GM18520 (cell line): ENCODE measurements around the gene NUDT8.
"Not testable (repeated sequence)": the region's sequence is repeated elsewhere in the genome, so short reads cannot be mapped to it uniquely, and the experiment has no call there.

Source experiments
- ATAC-seq: cut with Tn5 transposase; IDR thresholded peaks from one replicate; pipeline ENCODE4 v1.9.1; 2021; ENCODE audit not compliant: unreplicated experiment

The NUDT8 gene

DNA sequence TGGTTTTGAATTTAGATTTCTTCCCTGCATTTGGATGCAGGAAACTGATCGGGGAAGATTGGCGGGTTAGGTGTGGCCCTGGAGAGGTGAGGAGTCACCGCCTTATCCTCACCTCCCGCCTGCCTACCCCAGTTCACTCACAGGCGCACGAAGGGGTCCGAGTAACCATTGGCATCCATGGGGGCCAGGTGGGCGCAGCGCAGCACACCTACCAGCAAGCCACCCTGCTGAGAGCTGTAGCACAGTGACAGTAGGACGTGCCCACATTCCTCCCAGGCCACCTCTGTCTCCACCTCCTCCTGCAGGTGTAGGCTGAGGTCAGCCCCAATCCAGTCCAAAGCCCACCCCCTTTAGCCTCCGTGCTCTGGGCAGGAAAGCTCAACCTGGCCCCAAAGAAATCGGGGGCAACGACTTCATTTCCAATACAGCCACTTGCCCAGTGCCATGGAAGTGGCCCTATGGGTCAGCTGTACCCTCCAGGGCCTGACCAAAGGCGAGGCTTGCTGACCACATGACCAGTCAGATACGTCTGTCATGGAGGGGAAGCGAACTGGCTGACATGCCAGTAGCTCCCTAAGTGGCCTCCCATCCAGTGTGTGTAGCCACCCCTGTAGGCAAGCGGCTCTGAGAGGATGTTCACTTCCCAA lies 16.3 kb downstream of the NUDT8 start:
- ATAC-seq = no peak

- no peak for ATAC-seq
These were observed 17.0 kb downstream of the NUDT8 start for GRCh38 chr11:67612751-67613150.

DNA sequence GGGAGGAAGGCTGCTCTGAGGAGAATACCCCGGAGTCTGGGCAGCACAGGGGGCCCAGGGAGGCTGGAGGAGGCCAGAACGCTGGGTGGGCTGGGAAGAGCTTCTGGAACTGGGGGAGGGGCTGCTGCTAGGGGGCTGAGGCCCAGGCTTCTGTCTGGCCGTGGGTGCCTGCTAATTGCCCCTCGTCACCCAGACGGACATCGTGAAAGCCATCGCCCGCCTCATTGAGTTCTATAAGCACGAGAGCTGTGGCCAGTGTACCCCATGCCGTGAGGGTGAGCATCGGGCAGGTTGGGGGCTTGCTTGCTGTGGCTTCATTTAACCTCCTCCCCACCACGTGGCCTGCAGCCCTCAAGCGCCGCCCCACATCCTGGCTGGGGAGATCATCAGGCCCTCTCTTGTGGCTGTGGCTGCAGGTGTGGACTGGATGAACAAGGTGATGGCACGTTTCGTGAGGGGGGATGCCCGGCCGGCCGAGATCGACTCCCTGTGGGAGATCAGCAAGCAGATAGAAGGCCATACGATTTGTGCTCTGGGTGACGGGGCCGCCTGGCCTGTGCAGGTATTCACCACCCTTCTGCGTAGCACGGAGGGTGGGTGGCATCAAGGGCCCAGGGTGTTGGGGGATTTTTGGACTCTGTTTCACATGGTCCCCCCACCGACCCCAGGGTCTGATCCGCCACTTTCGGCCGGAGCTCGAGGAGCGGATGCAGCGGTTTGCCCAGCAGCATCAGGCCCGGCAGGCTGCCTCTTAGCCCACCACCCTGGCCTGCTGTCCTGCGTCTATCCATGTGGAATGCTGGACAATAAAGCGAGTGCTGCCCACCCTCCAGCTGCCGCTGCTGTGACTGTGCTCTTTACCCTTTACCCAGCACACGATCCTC lies 17.8 kb downstream of the NUDT8 start:
- ATAC-seq = no peak

GRCh38 chr11:67611165-67611564 lies 18.6 kb downstream of the NUDT8 start:
- no peak for ATAC-seq

DNA sequence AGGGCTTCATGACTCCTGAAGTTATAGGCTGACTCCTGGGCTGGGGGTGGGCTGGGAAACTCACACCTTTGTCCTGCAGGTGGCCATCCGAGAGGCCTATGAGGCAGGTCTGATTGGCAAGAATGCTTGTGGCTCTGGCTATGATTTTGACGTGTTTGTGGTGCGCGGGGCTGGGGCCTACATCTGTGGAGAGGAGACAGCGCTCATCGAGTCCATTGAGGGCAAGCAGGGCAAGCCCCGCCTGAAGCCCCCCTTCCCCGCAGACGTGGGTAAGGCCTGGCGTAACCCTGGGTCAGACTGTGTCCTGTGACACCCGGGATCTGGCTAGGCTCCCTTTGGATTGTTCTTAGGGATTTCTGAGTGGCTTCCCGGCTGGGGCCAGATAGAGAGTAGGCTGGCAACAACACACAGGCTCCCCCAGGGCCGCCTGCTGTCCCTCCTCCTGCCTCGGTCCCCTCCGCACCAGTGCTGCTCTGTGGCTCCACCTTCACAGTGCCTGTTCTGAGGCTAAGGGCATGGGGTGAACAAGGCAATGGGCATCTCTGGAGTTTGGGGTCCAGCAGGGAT lies 19.4 kb downstream of the NUDT8 start:
- no peak for ATAC-seq

GRCh38 chr11:67609316-67609715 lies 20.4 kb downstream of the NUDT8 start:
- no peak for ATAC-seq

GRCh38 chr11:67608486-67608885 lies 21.3 kb downstream of the NUDT8 start:
- ATAC-seq = no peak

GRCh38 chr11:67607507-67607906 lies 22.2 kb downstream of the NUDT8 start:
- no peak for ATAC-seq

DNA sequence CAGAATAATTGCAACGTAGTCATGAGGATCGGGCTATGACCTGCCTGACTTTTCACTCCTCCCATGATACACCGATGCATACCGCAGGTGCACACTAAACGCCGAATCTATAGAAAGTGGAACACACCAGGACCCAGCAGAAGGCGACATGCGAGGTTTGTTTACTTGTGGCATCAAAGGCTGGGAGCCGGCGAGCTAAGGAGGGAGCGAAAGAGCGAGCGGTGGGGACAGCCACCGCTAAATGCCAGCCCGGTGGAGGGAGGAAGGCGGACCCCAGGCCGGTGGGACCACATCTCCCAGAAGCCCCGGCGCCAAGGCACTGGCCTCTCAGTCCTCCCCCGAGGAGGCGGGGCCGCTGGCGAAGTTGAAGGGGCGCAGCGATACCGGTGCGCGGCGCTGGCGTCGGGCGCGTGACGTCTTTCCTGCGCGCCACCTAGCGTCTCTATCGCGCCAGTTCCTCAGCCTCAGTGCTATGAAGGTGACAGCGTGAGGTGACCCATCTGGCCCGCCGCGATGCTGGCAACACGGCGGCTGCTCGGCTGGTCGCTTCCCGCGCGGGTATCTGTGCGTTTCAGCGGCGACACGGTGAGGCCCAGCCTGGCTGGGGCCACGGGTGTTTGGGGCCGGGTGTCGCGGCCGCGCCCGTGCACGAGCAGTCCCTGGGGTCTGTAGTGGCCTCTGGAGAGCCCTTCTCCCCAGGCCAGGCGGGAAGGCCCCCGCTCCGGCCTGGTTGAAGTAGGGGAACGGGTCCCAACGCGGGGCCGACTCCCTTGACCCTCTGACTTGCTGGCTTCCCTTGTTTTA lies 23.0 kb downstream of the NUDT8 start, which contains the start of gene NDUFV1:
NDUFV1 (plus strand) TSS at position 445 of the 804 bp plus-strand sequence; CDS start at position 514, 69 bp downstream.
- peak; percentile 94 for ATAC-seq

DNA sequence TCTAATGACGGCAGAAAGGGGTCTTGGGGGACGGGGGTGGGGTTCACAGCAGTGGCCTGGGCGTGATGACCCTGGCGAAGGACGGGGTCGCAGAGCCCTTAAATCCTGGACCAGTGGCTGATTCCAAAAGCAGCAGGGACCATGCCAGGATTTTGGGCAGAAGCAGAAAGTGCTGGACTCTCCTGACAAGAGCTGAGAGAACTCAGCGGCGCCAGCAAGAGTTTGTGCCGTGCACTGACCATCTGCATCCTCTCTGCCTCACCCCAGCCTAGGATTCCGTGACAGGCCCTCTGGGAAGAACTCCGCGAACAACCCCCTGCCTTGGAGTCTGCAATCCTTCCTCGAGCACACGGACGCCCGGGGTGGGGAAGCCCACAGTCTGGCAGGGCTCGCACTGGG lies 23.6 kb downstream of the NUDT8 start:
- no peak for ATAC-seq

DNA sequence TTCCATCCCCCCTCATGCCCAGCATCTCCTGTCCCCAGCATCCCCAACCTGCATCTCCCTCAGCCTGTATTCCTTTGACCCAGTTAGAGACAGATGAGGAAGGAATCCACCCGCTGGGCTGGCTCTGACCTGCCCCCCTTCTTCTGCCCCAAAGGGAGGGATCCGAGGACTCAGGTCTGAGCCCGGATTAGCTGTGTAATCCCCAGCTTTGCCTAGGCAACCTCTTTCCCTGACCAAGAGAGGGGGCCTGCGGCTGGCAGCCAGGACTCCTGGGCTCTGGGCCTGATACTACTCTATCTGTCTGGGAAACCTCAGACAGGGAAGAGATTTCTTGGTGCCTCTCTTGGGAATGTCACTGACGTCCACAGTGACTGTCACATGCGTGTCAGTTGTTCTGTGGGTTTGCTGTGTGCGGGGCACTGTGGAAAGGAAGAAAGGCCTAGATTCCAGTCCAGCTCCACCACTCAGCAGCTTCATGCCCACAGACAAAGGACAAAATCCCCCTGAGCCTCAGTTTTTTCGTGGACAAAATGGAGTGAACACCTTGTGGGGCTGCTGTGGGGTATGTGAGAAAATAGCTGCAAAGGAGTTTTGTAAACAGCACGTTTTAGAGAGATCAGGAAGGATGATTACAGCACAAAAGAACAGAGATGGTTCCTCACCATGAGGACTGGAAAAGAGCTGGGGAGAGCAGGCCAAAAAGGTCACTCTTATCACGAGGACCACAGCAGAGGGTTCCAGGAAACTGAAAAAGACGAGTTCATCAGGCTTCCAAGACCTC lies 24.3 kb downstream of the NUDT8 start:
- no peak for ATAC-seq

- ATAC-seq = no peak
These were observed 24.9 kb downstream of the NUDT8 start for GRCh38 chr11:67604815-67605214.

DNA sequence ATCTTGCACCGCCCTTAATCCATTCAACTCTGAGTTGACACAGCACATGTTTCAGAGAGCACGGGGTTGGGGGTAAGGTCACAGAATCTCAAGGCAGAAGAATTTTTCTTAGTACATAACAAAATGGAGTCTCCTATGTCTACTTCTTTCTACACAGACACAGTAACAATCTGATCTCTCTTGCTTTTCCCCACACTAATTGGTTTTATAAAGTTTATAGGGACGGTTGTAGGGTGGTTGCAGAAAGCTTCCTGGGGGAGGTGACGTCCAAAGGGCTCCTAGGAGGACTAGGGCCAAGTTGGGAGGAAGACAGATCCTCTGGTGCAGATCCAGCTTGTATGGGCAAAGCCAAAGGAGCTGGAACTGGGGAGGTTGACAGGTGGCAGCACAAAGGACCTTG lies 25.6 kb downstream of the NUDT8 start:
- ATAC-seq = not testable (repeated sequence)

DNA sequence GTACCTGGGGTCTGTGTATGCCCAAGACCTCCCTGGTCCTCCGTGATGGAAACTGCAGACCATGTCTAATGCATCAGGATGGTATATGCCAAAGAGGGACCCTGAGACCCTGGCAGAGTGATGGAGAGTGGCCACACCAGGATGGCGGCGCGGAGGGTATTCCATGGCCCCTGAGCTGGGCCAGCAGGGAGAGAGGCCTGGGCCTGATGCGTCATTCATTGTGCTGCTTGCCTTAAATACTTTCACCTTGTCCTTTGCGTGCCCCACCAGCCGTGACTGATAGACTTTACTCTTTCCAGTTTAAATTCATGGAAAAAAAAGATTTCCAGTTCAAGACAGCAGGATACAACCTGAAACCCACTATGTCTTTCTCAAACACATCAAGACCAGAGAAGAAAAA lies 28.6 kb downstream of the NUDT8 start:
- no peak for ATAC-seq

GRCh38 chr11:67600324-67601029 lies 29.3 kb downstream of the NUDT8 start:
- ATAC-seq = peak; percentile 86

GRCh38 chr11:67599149-67599548 lies 30.6 kb downstream of the NUDT8 start:
- ATAC-seq = no peak

DNA sequence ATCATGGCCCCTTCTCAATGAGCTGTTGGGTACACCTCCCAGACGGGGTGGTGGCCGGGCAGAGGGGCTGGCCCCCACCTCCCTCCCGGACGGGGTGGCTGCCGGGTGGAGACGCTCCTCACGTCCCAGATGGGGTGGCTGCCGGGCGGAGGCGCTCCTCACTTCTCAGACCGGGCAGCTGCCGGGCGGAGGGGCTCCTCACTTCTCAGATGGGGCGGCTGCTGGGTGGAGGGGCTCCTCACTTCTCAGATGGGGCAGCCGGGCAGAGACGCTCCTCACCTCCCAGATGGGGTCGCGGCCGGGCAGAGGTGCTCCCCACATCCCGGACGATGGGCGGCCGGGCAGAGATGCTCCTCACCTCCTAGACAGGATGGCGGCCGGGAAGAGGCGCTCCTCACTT lies 31.8 kb downstream of the NUDT8 start:
- ATAC-seq = not testable (repeated sequence)

GRCh38 chr11:67597458-67597857 lies 32.3 kb downstream of the NUDT8 start:
- not testable (repeated sequence) for ATAC-seq

- ATAC-seq = no peak
These were observed 32.9 kb downstream of the NUDT8 start for GRCh38 chr11:67596753-67597300.
